MM.1S (cell line): ENCODE measurements around the gene SCGN.

ENCODE experiments used
- EZH2 ChIP-seq: fragments of 300-600 bp; sonication (generic); optimal IDR thresholded peaks from 2 replicates; pipeline ENCODE3; 2017; ENCODE audit warnings: low read depth, mild to moderate bottlenecking, antibody characterized with exemption, low read length, mixed read lengths
- EZH2phosphoT487 ChIP-seq: fragments of 300-600 bp; sonication (generic); IDR thresholded peaks from 2 replicates; pipeline ENCODE4 v1.6.1; 2018; ENCODE audit warnings: antibody characterized with exemption, low read length
- TF ChIP-seq, protein P1 (sequence below): fragments of 300-600 bp; sonication (generic); IDR thresholded peaks from 2 replicates; pipeline ENCODE4 v1.5.1; 2016; ENCODE audit warnings: antibody characterized with exemption, low read length, mixed read lengths

GRCh38 chr6:25627001-25627400 lies 25.0 kb upstream of the SCGN start:
- TF ChIP-seq, protein P1, sequence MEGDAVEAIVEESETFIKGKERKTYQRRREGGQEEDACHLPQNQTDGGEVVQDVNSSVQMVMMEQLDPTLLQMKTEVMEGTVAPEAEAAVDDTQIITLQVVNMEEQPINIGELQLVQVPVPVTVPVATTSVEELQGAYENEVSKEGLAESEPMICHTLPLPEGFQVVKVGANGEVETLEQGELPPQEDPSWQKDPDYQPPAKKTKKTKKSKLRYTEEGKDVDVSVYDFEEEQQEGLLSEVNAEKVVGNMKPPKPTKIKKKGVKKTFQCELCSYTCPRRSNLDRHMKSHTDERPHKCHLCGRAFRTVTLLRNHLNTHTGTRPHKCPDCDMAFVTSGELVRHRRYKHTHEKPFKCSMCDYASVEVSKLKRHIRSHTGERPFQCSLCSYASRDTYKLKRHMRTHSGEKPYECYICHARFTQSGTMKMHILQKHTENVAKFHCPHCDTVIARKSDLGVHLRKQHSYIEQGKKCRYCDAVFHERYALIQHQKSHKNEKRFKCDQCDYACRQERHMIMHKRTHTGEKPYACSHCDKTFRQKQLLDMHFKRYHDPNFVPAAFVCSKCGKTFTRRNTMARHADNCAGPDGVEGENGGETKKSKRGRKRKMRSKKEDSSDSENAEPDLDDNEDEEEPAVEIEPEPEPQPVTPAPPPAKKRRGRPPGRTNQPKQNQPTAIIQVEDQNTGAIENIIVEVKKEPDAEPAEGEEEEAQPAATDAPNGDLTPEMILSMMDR, result no peak
- TF ChIP-seq EZH2, result no peak
- TF ChIP-seq EZH2phosphoT487, result no peak
